Dedifferentiated amniotic fluid mesenchymal stem cell (primary cell): Measurements from ENCODE around the gene TNFRSF21.
"Not testable (repeated sequence)": the region's sequence is repeated elsewhere in the genome, so short reads cannot be mapped to it uniquely, and the experiment has no call there.

Experiments used
- DNase-seq: peaks from one replicate; pipeline ENCODE4 v3.0.0-alpha.2; 2016; ENCODE audit errors: extremely low spot score

The TNFRSF21 gene

GRCh38 chr6:47223251-47223650 lies 86.5 kb downstream of the TNFRSF21 start:
- DNase-seq: not testable (repeated sequence)

- no peak for DNase-seq
These were observed 88.1 kb downstream of the TNFRSF21 start for GRCh38 chr6:47221565-47221964.

- DNase-seq: peak; percentile 36
These were observed 100.1 kb downstream of the TNFRSF21 start for GRCh38 chr6:47209632-47210031.

GRCh38 chr6:47207261-47207660 lies 102.4 kb downstream of the TNFRSF21 start:
- DNase-seq: no peak

GRCh38 chr6:47206626-47207025 lies 103.1 kb downstream of the TNFRSF21 start:
- no peak for DNase-seq

GRCh38 chr6:47203938-47204611 lies 105.6 kb downstream of the TNFRSF21 start:
- DNase-seq: no peak

GRCh38 chr6:47203266-47203937 lies 106.3 kb downstream of the TNFRSF21 start:
- DNase-seq: no peak

GRCh38 chr6:47202644-47203205 lies 107.0 kb downstream of the TNFRSF21 start:
- DNase-seq: no peak

GRCh38 chr6:47200536-47201334 lies 109.0 kb downstream of the TNFRSF21 start:
- DNase-seq: no peak

GRCh38 chr6:47197682-47198640 lies 111.7 kb downstream of the TNFRSF21 start:
- no peak for DNase-seq

- DNase-seq: no peak
These were observed 113.6 kb downstream of the TNFRSF21 start for GRCh38 chr6:47196113-47196512.

- DNase-seq: no peak
These were observed 114.6 kb downstream of the TNFRSF21 start for GRCh38 chr6:47195011-47195650.

GRCh38 chr6:47188588-47189021 lies 121.1 kb downstream of the TNFRSF21 start:
- DNase-seq: no peak

- DNase-seq: peak; percentile 45
These were observed 121.7 kb downstream of the TNFRSF21 start for GRCh38 chr6:47187893-47188587.

- DNase-seq: no peak
These were observed 122.6 kb downstream of the TNFRSF21 start for GRCh38 chr6:47187113-47187512.

GRCh38 chr6:47182291-47182957 lies 127.3 kb downstream of the TNFRSF21 start:
- no peak for DNase-seq

GRCh38 chr6:47181681-47182080 lies 128.0 kb downstream of the TNFRSF21 start:
- no peak for DNase-seq
